ENCODE measurements around the gene SDF2. TPM values are rescaled to one million over a fixed set of nuclear protein-coding genes. Genes with fewer than 3 reads are reported as not detected.
A peak's percentile ranks its signal among the peaks of the same experiment; 100 is the strongest.

SDF2 gene, protein sequence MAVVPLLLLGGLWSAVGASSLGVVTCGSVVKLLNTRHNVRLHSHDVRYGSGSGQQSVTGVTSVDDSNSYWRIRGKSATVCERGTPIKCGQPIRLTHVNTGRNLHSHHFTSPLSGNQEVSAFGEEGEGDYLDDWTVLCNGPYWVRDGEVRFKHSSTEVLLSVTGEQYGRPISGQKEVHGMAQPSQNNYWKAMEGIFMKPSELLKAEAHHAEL
- 10 to 100 TPM; 23.6 to 28.0 (median 26.7) TPM for total RNA-seq
- 10 to 100 TPM; 20.9 to 72.0 (median 43.2) TPM for polyA plus RNA-seq
- long read RNA-seq, donor 1, transcript SDF2-201 (3 exons, 1,568 nt), result major isoform, 7 of 15 reads
- long read RNA-seq, donor 1, partial matches to known transcripts, result 0 of 15 reads
- long read RNA-seq, donor 1, other reads (novel, unspliced or antisense), result 0 of 15 reads
- long read RNA-seq, donor 2, transcript SDF2-210 (3 exons, 1,025 nt), result minor isoform, 8 of 30 reads
- long read RNA-seq, donor 2, transcript SDF2-201 (3 exons, 1,568 nt), result major isoform, 15 of 30 reads
- long read RNA-seq, donor 2, partial matches to known transcripts, result 0 of 30 reads
- long read RNA-seq, donor 2, other reads (novel, unspliced or antisense), result 5 of 30 reads

DNA sequence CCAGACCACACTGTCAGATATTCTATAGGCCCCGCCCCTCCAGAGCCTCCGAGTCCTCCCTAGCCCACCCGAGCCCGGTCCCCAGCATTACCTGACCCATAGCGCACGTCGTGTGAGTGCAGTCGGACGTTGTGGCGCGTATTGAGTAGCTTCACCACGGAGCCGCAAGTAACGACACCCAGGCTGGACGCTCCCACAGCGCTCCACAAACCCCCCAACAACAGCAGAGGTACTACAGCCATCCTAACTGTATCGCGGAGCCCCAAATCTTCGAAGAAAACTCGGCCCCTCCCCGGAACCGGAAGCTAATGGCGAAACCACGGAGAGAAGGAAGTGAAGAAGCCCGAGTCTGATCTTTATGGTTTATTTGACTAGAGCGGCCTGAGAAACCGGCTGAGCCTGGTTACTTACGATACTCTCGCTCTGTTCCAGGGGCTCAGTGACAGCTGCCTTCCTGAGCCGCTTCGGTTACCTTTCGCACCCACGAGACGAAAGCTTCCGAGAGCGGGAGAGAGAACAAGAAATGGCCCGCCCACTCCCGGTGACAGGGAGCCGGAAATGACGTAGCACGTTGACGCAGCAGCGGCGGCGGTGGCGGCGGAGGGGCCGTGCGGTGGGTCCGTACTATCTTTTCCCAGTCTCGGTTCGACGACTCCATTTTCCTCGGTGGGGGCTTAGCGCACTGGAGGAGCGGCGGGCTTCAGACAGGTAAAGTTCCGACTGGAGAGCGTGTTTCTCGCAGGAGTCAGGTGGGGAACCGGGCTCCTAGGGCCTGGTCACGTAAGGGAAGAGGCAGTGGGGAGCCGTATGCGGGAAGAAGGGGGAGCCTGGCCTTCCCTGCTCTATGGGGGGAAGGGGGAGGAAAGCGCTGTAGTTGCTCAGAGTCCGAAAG lies at the start of gene SDF2, which contains the start of gene SUPT6H:
Gene SDF2, minus strand, starts transcription at position 272 of the 892 bp plus-strand sequence. Its CDS starts 30 bp downstream, at position 242.
Gene SUPT6H, plus strand, starts transcription at position 571 of the 892 bp plus-strand sequence. CDS start 11,197 bp downstream, outside the sequence.
- Histone ChIP-seq H3K27ac (peak within 1 kb of the TSS; percentile 91), H3K4me3 (peak within 1 kb of the TSS; percentile 89), H3K36me3 (ENCODE audit: insufficient read depth in 1 of 2, low read depth in 1 of 2) (peaks cover 3 to 47% of the 10 kb centered on the region in 2 donors), H3K4me1 (peaks cover 37% of the 10 kb centered on the region), H3K27me3 (ENCODE audit: insufficient read depth in 3 of 3, low read length in 2 of 3) (no peaks in the 10 kb centered on the region), H3K9me3 (no peaks in the 10 kb centered on the region)
- intact Hi-C loops (cut with DNase I), result loop anchor here in 1 of 2 donors (2.0 kb wide), 1 partner anchor 15 kb away; no protein-coding TSS in a partner anchor
- TF ChIP-seq, protein P1, sequence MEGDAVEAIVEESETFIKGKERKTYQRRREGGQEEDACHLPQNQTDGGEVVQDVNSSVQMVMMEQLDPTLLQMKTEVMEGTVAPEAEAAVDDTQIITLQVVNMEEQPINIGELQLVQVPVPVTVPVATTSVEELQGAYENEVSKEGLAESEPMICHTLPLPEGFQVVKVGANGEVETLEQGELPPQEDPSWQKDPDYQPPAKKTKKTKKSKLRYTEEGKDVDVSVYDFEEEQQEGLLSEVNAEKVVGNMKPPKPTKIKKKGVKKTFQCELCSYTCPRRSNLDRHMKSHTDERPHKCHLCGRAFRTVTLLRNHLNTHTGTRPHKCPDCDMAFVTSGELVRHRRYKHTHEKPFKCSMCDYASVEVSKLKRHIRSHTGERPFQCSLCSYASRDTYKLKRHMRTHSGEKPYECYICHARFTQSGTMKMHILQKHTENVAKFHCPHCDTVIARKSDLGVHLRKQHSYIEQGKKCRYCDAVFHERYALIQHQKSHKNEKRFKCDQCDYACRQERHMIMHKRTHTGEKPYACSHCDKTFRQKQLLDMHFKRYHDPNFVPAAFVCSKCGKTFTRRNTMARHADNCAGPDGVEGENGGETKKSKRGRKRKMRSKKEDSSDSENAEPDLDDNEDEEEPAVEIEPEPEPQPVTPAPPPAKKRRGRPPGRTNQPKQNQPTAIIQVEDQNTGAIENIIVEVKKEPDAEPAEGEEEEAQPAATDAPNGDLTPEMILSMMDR (IDR thresholded peaks at IDR 0.05), result no peak
- DNase-seq (peak; percentile 92 to 94), ATAC-seq (peak; percentile 95 to 98 (median 96))
- 0 to 1% (median 0%) methylated on average over 66 of the region's 66 CpGs for WGBS, 3 donors

GRCh38 chr17:28710861-28711722 lies 49.4 kb upstream of the SDF2 start:
- Histone ChIP-seq H3K4me3 (peak overlapping the region; percentile 85), H3K27me3 (ENCODE audit: insufficient read depth in 3 of 3, low read length in 2 of 3) (peaks cover 0 to 2% (median 0%) of the 10 kb centered on the region in 3 donors), H3K9me3 (no peaks in the 10 kb centered on the region), H3K4me1 (peaks cover 5% of the 10 kb centered on the region), H3K27ac (peak overlapping the region; percentile 82), H3K36me3 (ENCODE audit: insufficient read depth in 1 of 2, low read depth in 1 of 2) (peaks cover 0 to 10% of the 10 kb centered on the region in 2 donors)
- 1% methylated on average over 27 to 74 of the region's 74 CpGs for WGBS, 3 donors
- intact Hi-C loops (cut with DNase I), result no loop called here
- ATAC-seq, result peak; percentile 89 to 92 (median 92)
- TF ChIP-seq, protein P1 (IDR thresholded peaks at IDR 0.05), result no peak
- peak; percentile 87 to 91 for DNase-seq

- TF ChIP-seq, protein P1 (IDR thresholded peaks at IDR 0.05), result no peak
- WGBS, 3 donors, result 85 to 93% (median 88%) methylated on average over 2 of the region's 2 CpGs
- DNase-seq, result no peak
- H3K27ac ChIP-seq, result no peak overlapping the region
- ATAC-seq, result no peak
- H3K4me1 ChIP-seq, result peaks cover 5% of the 10 kb centered on the region
- H3K36me3 ChIP-seq (ENCODE audit: insufficient read depth in 1 of 2, low read depth in 1 of 2), result peaks cover 0 to 28% of the 10 kb centered on the region in 2 donors
- H3K4me3 ChIP-seq, result no peak overlapping the region
- intact Hi-C loops (cut with DNase I), result no loop called here
- peaks cover 0 to 2% (median 0%) of the 10 kb centered on the region in 3 donors for H3K27me3 ChIP-seq (ENCODE audit: insufficient read depth in 3 of 3, low read length in 2 of 3)
- H3K9me3 ChIP-seq, result no peaks in the 10 kb centered on the region
Measured at GRCh38 chr17:28707339-28707720, 45.6 kb upstream of the SDF2 start.
